ENCODE data around the gene JADE1.

Gene JADE1

GRCh38 chr4:128810871-128811570, 1.5 kb downstream of the JADE1 start (continued):
- TF ChIP-seq CTCF (tag by site-specific recombination; IDR thresholded peaks at IDR 0.05) (peak; percentile 16; the same call in 1 of the 2 replicates), ZNF660 (tag by site-specific recombination; IDR thresholded peaks at IDR 0.05) (peak; percentile 15; the same call in 1 of the 2 replicates), ZBTB20 (tag by site-specific recombination; IDR thresholded peaks at IDR 0.05) (peak; percentile 76), ZNF24 (tag by site-specific recombination; IDR thresholded peaks at IDR 0.05) (peak; percentile 38; the same call in 1 of the 2 replicates), SP2 (tag by site-specific recombination; IDR thresholded peaks at IDR 0.05) (peak; percentile 74), PRDM1 (tag by site-specific recombination; IDR thresholded peaks at IDR 0.05) (no peak), ZNF324 (tag by site-specific recombination; IDR thresholded peaks at IDR 0.05) (0 out of 2 replicates have a peak, but pooled peaks have one; percentile 17), ZNF76 (tag by site-specific recombination; IDR thresholded peaks at IDR 0.05; ENCODE audit: borderline replicate concordance, low read depth) (peak; percentile 39; the same call in 1 of the 2 replicates), MZF1 (tag by site-specific recombination; IDR thresholded peaks at IDR 0.05; ENCODE audit: borderline replicate concordance) (peak; percentile 94), ZBTB17 (tag by site-specific recombination; IDR thresholded peaks at IDR 0.05) (peak; percentile 82), ZNF692 (tag by site-specific recombination; IDR thresholded peaks at IDR 0.05) (peak; percentile 84), ZNF707 (tag by site-specific recombination; IDR thresholded peaks at IDR 0.05) (no peak), ZNF561 (tag by site-specific recombination; IDR thresholded peaks at IDR 0.05; ENCODE audit: borderline replicate concordance) (peak; percentile 31; the same call in 1 of the 2 replicates), ZBTB10 (tag by site-specific recombination; IDR thresholded peaks at IDR 0.05) (peak; percentile 69; the same call in 1 of the 2 replicates), IKZF3 (tag by site-specific recombination; IDR thresholded peaks at IDR 0.05) (peak; percentile 97), KLF16 (tag by site-specific recombination; IDR thresholded peaks at IDR 0.05) (peak; percentile 60), ZBTB48 (tag by site-specific recombination; IDR thresholded peaks at IDR 0.05) (0 out of 2 replicates have a peak, but pooled peaks have one; percentile 33), ZNF398 (tag by site-specific recombination; IDR thresholded peaks at IDR 0.05) (peak; percentile 88), ZNF585B (tag by site-specific recombination; IDR thresholded peaks at IDR 0.05) (no peak), KLF8 (tag by site-specific recombination; IDR thresholded peaks at IDR 0.05) (peak; percentile 50), ZFHX2 (tag by site-specific recombination; conservative IDR thresholded peaks at IDR 0.05) (peak; percentile 94), ZNF600 (tag by site-specific recombination; IDR thresholded peaks at IDR 0.05) (peak; percentile 81), ZNF785 (tag by site-specific recombination; IDR thresholded peaks at IDR 0.05) (no peak), ZNF335 (tag by site-specific recombination; conservative IDR thresholded peaks at IDR 0.05) (peak; percentile 28; the same call in 1 of the 2 replicates), YY1 (tag by site-specific recombination; IDR thresholded peaks at IDR 0.05) (no peak), OSR2 (tag by site-specific recombination; IDR thresholded peaks at IDR 0.05) (peak; percentile 67), GLIS1 (tag by site-specific recombination; IDR thresholded peaks at IDR 0.05) (peak; percentile 69), GLIS2 (tag by site-specific recombination; IDR thresholded peaks at IDR 0.05) (peak; percentile 89), SP3 (tag by site-specific recombination; IDR thresholded peaks at IDR 0.05) (peak; percentile 76), ZNF501 (tag by site-specific recombination; IDR thresholded peaks at IDR 0.05) (peak; percentile 50; the same call in 1 of the 2 replicates), PRDM4 (tag by site-specific recombination; IDR thresholded peaks at IDR 0.05) (0 out of 2 replicates have a peak, but pooled peaks have one; percentile 51)

Data from HEK293 (cell line).